Stimulated activated CD8-positive, alpha-beta memory T cell treated with anti-CD3 and anti-CD28 coated beads, Interleukin-12 subunit alpha, Interleukin-12 subunit beta, amount 100 ng/mL, for 1 hour (primary cell): ENCODE measurements around the gene FAM170B.

Experiments used
- DNase-seq: peaks from one replicate; pipeline ENCODE4 v3.0.0-alpha.2; 2020; ENCODE audit warnings: low read depth

FAM170B gene

GRCh38 chr10:49123981-49124950 lies 9.6 kb downstream of the FAM170B start:
- DNase-seq = no peak

DNA sequence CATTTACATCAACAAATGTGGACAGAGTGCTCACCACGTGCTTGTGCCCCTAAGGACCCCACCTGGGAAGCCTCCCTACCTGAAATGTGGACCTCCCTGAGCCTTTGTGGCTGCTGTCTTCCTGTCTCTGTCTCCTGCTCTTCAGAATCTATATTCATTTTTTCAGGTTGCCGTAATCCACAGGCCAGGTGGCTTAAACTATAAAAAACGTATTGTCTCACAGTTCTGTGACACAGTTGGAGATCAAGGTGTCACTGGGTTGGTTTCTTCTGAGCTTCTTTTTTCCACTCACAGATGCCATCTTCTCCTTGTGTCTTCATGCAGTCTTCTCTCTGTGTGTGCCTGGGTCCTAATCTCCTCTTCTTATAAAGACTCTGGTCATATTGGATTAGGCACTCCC lies 12.9 kb downstream of the FAM170B start:
- no peak for DNase-seq

GRCh38 chr10:49119746-49120145 lies 14.1 kb downstream of the FAM170B start:
- DNase-seq = no peak

GRCh38 chr10:49118430-49119074 lies 15.3 kb downstream of the FAM170B start:
- no peak for DNase-seq

DNA sequence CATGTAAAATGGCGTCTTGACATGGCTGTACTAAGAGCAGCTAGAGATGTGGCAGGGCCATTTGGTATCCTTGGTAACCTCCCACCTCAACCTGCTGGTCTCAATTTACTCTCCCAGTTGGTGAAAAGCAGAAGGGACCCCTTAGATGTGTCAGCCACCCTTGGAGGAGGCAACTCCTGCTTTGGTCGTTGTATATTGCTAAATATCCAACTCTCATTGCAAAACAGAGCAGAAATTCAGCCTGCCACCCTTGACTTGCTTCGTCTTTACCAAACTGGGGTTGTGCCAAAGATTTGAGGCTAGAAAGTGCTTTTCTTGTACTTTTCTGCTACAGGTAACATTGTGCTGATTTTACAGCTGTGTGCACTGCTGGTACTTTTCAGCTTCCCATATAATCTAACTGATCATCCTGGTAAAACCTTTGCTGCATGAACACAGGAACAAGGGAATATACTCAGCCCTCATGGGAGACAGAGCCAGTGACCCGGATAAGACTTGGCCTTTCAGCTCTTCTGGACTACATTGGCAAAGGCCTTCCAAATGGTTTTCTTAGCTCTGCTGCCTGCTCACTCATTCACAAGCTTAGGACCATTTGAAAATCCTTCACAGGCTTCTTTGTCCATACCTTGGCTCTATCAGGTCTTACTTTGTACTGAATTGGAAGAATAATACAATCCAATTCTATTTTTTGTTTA lies 16.3 kb downstream of the FAM170B start:
- DNase-seq = no peak

DNA sequence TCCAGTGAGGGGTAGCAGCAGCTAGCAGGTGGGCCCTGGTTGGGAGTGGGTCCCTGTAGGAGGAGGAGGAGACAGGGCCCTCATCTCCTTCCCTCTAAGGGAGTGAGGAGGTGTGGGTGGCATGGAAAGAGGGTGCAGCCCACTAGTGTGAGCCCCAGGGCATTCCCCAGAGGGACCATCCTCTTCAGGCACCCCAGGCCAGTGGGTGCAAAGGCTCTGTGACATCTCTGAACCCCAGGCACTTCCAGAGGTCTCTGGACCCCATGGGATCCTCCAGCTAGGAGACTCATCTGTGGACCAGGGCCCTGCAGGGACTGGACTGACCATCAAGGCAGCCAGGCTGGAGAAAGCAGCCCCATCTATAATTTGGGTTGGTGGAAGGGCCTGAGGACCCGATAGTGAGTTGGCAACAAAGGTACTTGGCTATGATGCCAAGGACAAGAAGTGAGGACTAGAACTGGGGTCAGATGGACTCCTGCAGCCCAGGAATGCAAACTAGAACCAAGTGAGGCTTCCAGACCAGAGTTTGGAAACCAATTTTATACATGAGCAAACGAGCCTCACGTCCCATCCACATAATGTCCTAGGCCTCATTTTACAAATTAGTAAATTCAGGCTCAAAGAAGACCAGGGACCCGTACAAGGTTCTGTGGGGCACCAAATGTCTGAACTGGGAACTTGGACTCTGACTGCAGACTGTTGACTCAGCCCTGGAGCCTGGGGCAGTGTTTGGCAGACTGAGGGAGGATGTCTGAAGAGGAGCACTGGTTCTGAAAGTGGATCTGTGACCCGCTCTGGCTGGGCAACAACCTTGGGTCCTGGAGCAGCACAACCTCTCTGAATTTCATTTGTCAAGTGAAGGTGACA lies 17.1 kb downstream of the FAM170B start:
- DNase-seq = no peak

GRCh38 chr10:49115796-49116508 lies 17.9 kb downstream of the FAM170B start:
- DNase-seq = no peak

GRCh38 chr10:49115015-49115795 lies 18.6 kb downstream of the FAM170B start, which contains the start of gene VSTM4:
VSTM4 (minus strand) TSS chr10:49115522; CDS start chr10:49115485, 37 bp downstream.
- DNase-seq = no peak

DNA sequence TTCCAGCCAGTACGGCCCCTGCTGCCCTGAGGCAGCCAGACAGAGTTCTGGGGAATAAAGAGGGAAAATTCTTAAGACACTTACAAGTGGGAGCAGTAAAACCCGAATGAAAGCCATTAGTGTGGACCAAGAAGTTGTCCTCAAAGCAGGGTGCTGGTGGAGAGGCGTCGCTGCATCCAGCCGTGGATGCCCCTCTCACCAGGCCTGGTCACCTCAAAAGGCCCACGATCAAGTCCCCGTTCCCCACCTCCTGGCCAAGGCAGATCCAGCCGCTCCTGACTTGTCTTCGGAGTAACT lies 19.2 kb downstream of the FAM170B start:
- no peak for DNase-seq

DNA sequence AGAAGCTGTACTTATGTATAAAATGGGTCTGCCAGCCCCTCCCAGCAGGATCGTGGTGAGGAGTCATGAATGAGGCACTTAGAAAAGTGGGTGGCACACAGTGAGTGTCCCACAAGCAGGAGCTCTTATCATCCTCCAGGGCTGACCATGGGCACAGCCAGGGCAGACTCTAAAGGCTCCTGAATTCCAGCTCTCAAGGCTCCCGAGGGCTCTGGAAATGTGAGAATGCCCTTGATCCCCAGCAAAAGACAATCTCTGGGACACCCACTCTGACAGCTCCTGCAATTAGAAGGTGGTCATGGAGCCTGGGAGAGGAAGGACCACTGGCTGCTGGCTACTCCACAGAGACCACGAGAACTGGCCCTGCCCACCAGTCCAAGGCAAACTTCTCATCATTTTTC lies 20.1 kb downstream of the FAM170B start:
- no peak for DNase-seq

GRCh38 chr10:49112851-49113250 lies 21.0 kb downstream of the FAM170B start:
- DNase-seq = no peak

DNA sequence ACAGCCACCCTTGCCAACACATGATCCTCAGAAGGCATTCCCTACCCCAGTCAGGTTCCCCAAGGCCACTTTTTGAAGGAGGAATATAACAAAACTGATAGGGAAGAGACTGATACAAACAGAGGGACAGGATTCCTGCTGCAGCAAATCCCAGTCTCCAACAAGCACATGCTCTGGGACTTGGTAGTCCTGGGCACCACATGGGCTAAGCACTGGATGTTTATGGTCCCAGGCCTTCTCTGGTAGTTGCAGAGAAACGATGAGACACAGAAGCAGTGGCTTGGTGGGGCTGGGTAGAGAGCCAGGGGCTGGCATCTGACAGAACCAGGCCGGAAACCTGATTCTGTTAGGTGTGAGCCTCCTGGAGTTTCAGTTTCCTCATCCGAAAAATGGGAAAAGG lies 21.7 kb downstream of the FAM170B start:
- DNase-seq = no peak

DNA sequence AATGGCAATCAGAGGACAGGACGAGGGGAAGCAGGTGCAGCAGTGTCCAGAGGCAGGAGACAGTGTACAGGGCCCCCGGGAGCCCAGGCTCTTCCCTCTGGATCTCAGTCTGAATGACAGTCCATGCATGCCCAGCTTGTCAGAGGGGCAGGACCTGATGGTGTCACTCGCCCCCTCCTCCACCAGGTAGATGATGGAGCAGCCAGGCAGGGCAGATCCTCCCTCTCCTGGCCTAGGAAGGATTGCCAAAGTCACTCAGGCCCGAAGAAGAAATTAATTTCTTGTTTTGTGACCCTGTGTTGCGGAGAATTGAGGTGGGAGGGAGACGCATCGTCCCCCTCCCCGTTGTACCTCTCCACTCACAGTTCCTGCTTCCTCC lies 22.5 kb downstream of the FAM170B start:
- no peak for DNase-seq

GRCh38 chr10:49110684-49111319 lies 23.0 kb downstream of the FAM170B start:
- no peak for DNase-seq

DNA sequence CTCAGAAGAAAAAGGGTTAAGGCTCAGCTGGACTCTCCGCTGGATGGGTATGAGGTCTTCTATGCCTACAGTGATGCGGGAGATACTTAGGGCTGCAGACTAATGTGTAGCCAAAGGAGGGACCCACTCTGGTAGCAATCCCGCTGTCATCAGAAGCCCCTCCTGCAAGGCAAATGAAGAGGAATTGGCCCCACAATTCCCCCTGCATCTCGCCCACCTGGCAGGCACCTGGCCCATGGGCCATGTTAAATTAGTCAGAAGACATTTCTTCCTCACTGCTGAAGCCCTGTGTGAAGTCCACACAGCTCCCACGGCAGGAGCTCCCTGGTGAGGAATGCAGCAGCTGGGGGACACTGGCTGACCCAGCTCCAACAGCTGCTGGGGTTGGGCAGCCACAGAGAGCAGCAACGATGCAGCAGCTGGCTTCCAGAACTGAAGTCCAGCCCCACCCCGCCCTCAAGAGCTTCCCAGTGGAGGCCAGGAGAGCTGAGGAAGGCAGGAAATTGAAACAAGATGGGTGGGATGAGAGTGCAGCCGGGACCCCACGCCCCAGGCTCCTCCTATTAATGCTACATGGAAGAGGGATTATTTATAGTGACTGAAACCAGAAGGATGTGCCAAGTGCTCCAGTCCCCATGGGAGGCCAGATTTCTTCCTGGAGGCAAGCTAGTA lies 24.0 kb downstream of the FAM170B start:
- no peak for DNase-seq

GRCh38 chr10:49108656-49109055 lies 25.2 kb downstream of the FAM170B start:
- no peak for DNase-seq

DNA sequence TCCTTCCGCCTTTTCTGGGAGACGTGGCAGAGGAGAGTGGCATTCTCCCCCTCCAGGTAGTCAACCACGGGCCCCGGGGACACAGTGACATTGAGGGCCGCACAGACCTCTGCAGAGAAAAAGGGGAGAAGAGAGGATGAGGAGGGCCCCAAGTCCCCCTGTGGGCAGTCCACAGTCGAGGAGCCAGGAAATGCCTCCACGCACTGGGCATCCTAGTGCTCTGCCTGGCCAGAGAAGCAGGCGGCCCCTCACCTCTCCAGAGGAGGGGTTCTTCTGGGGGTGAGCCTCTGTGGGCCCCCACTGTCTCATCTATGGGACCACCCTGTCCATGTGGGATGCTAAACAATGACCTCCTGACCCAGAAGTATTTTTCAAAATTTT lies 25.9 kb downstream of the FAM170B start:
- no peak for DNase-seq

DNA sequence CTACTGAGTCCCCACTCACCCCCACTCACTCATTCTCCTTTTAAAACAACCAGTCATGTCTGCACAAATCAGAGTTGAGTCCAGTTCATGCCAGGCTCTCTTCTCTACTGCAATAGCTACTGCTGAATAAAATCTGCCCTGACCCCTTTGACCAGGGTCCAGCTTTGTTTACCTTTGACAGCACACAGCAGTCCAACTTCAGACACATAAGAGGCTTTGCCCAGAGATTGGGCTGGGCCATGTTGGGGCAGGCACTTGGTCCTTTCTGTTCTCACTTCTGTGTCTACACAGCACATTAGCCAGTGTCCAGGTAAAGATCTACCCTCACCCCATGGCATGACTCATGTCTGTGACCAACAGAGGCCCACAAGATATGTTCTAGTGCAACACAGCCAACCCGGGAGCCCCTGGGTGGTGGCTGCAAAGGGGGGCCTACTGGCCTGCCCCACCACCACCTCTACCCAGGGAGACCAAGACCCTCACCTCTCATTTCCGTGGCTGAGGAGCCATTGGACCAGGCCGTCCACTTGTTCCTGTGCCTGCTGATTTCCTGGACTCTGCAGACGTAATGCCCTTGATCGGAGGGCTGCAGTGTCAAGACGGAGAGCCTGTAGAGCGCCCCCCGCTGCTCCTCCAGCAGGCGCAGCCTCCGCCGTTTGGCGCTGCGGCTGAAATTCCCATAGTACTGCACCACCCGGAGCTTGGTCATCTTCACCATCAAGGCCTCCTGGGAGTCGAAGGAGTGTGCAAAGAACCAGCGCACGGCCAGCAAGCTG lies 26.5 kb downstream of the FAM170B start:
- DNase-seq = no peak

DNA sequence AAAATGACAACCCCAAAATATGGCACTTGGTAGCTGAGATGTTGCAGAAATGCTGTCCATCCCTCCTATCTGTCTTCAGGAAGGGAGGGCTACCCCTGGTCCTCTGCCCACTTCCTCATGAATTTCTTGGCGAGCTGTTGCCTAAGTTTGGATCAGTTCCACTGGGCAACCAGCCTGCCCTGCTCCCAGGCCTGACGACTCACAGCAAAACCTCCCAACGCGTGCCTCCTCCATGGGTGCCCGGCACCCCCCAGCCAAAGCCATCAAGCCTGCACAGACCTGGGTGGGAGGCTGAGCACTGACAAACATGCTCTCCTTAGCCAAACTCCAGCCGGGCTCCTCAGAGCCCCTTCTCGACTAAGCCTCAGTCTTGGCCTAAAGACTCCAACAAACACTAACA lies 27.4 kb downstream of the FAM170B start:
- no peak for DNase-seq
